ENCODE results near the gene EHMT2. TPM values are rescaled to one million over a fixed set of nuclear protein-coding genes. Genes with fewer than 3 reads are reported as not detected.

EHMT2 gene
- total RNA-seq, 1 donor from 2014 or later, result 135 TPM

DNA sequence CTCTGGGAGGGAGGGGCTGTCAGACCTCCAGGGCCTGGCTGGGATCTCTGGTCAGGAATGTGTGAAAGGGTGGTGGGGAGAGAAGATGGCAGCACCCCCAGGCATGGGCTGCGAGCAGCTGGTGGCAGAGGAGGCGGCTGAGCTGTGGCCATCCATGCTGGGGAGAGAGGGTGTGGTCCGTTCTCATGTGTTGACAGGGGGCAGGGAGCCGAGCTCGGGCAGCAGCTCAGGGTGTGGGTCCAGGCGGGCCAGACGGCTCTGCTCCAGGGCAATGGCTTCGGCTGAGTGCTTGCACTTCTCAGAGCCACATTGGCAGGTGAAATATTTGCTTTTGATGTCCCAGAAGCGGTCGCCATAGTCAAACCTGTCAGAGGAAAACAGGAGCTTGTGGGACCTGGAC is 17.6 kb downstream of the EHMT2 start:
- H3K9me3 Mint-ChIP-seq, result no peaks in the 10 kb centered on the region
- no peaks in the 10 kb centered on the region for H3K27me3 Mint-ChIP-seq (ENCODE audit: low read depth)
- H3K4me1 Mint-ChIP-seq, result no peaks in the 10 kb centered on the region
- H3K27ac Mint-ChIP-seq, result no peak overlapping the region
- DNase-seq (ENCODE audit: low spot score in 2 of 2, unreplicated experiment in 2 of 2), result no peak
- no peak overlapping the region for H3K4me3 Mint-ChIP-seq
- TF ChIP-seq CTCF (IDR thresholded peaks at IDR 0.05; ENCODE audit: unreplicated experiment), result no peak
- peaks cover 33% of the 10 kb centered on the region for H3K36me3 Mint-ChIP-seq

DNA sequence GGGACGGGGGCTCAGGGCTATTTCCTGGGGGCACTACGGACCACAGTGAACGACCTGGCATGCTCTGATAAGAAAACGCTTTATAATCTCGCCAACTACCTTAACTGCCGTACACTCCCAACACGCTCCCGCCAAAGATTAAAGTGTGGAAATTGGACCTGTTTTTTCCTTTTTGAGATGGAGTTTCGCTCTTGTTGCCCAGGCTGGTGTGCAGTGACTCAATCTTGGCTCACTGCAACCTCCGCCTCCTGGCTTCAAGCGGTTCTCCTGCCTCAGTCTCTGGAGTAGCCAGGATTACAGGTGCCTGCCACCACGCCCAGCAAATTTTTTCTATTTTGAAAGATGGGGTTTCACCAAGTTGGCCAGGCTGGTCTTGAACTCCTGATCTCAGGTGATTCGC is 18.4 kb downstream of the EHMT2 start:
- H3K27ac Mint-ChIP-seq, result no peak overlapping the region
- H3K4me3 Mint-ChIP-seq, result no peak overlapping the region

GRCh38 chr6:31878726-31879125 is 18.8 kb downstream of the EHMT2 start, which contains the start of gene SLC44A4:
TSS of gene SLC44A4 (minus strand) at chr6:31878997. CDS start at chr6:31878980, 17 bp downstream.
- TF ChIP-seq CTCF (IDR thresholded peaks at IDR 0.05; ENCODE audit: unreplicated experiment), result no peak
- no peak for DNase-seq (ENCODE audit: low spot score in 2 of 2, unreplicated experiment in 2 of 2)
- no peaks in the 10 kb centered on the region for H3K4me1 Mint-ChIP-seq
- H3K36me3 Mint-ChIP-seq, result peaks cover 30% of the 10 kb centered on the region
- no peaks in the 10 kb centered on the region for H3K27me3 Mint-ChIP-seq (ENCODE audit: low read depth)
- H3K27ac Mint-ChIP-seq, result no peak within 1 kb of the TSS
- no peaks in the 10 kb centered on the region for H3K9me3 Mint-ChIP-seq
- no peak within 1 kb of the TSS for H3K4me3 Mint-ChIP-seq

More for the DNA sequence above, 18.4 kb downstream of the EHMT2 start:
- no peaks in the 10 kb centered on the region for H3K9me3 Mint-ChIP-seq
- no peaks in the 10 kb centered on the region for H3K4me1 Mint-ChIP-seq
- H3K36me3 Mint-ChIP-seq, result peaks cover 33% of the 10 kb centered on the region
- TF ChIP-seq CTCF (IDR thresholded peaks at IDR 0.05; ENCODE audit: unreplicated experiment), result no peak
- no peaks in the 10 kb centered on the region for H3K27me3 Mint-ChIP-seq (ENCODE audit: low read depth)
- no peak for DNase-seq (ENCODE audit: low spot score in 2 of 2, unreplicated experiment in 2 of 2)

- Mint-ChIP-seq H3K27me3 (ENCODE audit: low read depth) (no peaks in the 10 kb centered on the region), H3K27ac (no peak overlapping the region), H3K9me3 (no peaks in the 10 kb centered on the region), H3K36me3 (peaks cover 29% of the 10 kb centered on the region), H3K4me3 (no peak overlapping the region), H3K4me1 (no peaks in the 10 kb centered on the region)
- DNase-seq (ENCODE audit: low spot score in 2 of 2, unreplicated experiment in 2 of 2), result no peak
- TF ChIP-seq CTCF (IDR thresholded peaks at IDR 0.05; ENCODE audit: unreplicated experiment), result no peak
These were observed 19.3 kb downstream of the EHMT2 start for GRCh38 chr6:31878222-31878621.

DNA sequence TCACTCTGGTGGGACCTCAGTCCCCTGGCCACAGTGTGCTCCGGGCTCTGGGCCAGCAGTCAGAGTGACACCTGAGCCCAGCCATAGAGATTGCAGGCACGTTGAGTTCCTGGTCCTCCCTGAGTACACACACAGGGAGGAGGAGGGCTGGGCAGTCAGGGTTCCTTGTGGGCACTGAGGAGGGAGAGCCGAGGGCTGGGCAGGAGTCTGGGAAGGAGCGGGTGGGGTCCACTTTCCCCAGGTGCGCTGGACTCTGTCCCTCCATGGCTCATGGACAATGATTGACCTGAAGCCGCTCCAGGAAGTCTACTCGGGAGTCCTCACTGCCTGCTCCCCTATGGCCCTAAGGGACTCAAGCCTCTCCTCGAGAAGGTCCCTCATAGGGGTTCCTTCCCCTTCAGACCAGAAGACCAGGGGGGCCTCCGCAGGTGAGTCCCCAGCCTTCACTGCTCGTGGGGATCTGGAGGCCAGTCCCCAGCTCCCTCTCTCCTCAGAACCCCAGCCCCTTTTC is 19.8 kb downstream of the EHMT2 start:
- Mint-ChIP-seq H3K9me3 (no peaks in the 10 kb centered on the region), H3K27me3 (ENCODE audit: low read depth) (no peaks in the 10 kb centered on the region), H3K4me3 (no peak overlapping the region), H3K27ac (no peak overlapping the region), H3K4me1 (no peaks in the 10 kb centered on the region), H3K36me3 (peaks cover 24% of the 10 kb centered on the region)
- no peak for TF ChIP-seq CTCF (IDR thresholded peaks at IDR 0.05; ENCODE audit: unreplicated experiment)
- no peak for DNase-seq (ENCODE audit: low spot score in 2 of 2, unreplicated experiment in 2 of 2)
